GM21717 (cell line): ENCODE data around the gene USP25.

Experiments
- ATAC-seq: cut with Tn5 transposase; IDR thresholded peaks from one replicate; pipeline ENCODE4 v1.9.1; 2021; ENCODE audit warnings: mild to moderate bottlenecking, moderate library complexity; ENCODE audit not compliant: unreplicated experiment

USP25 gene

GRCh38 chr21:15929536-15929935 lies 199.8 kb downstream of the USP25 start:
- no peak for ATAC-seq
